Stimulated activated naive CD8-positive, alpha-beta T cell treated with anti-CD3 and anti-CD28 coated beads, Interleukin-15, amount 100 ng/mL, for 72 hours (primary cell): ENCODE measurements around the gene SNAP47.

Experiments used
- ATAC-seq: fragments of 150-1000 bp; cut with Tn5 transposase; 2 replicates; pipeline ENCODE4 v1.10.0; 2021; ENCODE audit warnings: mild to moderate bottlenecking, moderate library complexity
- DNase-seq, 2 donors: peaks; one replicate each; pipeline ENCODE4 v3.0.0; 2021 to 2022
- H3K27ac Mint-ChIP-seq, 2 donors: one replicate each; pipeline ENCODE4 v1.8.0; 2022; ENCODE audit warnings: mild to moderate bottlenecking in 2 of 2, mixed read lengths in 2 of 2, moderate library complexity in 2 of 2
- H3K27me3 Mint-ChIP-seq: one replicate; pipeline ENCODE4 v1.8.0; 2022; ENCODE audit warnings: mixed read lengths
- H3K4me1 Mint-ChIP-seq: one replicate; pipeline ENCODE4 v1.8.0; 2022; ENCODE audit warnings: mild to moderate bottlenecking, mixed read lengths
- H3K4me3 Mint-ChIP-seq, 2 donors: one replicate each; pipeline ENCODE4 v1.8.0; 2022; ENCODE audit warnings: mild to moderate bottlenecking in 2 of 2, mixed read lengths in 2 of 2, moderate library complexity in 1 of 2
- H3K9me3 Mint-ChIP-seq, 2 donors: one replicate each; pipeline ENCODE4 v1.8.0; 2022; ENCODE audit warnings: mixed read lengths in 2 of 2

SNAP47 gene

GRCh38 chr1:227729144-227729880, 5.9 kb upstream of the SNAP47 start:
- no peak for DNase-seq
- H3K9me3 Mint-ChIP-seq: peaks cover under 1 to 3% of the 10 kb centered on the region in 2 donors
- H3K27me3 Mint-ChIP-seq: peaks cover 7% of the 10 kb centered on the region
- peak overlapping the region; percentile 91 to 94 for H3K4me3 Mint-ChIP-seq
- peak overlapping the region; percentile 33 to 83 for H3K27ac Mint-ChIP-seq
- peaks cover 50% of the 10 kb centered on the region for H3K4me1 Mint-ChIP-seq
- no peak for ATAC-seq

DNA sequence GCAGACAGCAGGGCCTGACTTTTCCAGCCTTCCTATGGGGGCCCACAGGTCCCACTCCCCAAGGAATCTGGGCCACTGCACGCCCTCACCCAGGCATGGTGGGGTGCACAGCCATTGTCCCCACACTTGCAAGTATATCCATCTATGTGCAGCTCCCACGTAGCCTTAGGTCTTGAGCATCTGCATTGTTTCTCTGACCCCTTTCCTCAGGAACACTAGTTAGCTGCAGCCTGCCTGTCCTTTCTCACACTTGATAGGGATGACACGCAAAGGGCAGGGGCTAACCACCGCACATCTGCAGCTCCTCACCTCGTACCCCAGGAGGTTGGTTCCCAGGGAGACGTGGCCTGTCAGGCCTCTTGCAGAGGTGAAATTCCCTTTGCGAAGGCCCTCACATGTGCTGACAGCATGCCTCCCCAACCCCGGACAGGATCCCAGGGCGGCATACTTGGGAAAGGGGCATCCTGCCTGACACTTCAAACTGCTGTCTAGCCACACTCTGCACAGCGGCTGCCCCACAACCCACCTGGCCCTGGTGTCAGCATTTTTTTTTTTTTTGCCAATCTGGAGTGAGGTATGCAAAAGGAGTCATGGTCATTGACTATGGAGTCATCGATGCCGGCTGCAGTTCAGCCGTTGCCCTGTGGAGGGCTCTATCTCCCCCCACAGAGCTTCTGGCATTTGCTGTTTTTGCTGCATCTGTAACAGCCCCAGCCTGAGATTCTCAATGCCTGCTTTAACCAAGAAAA, 5.2 kb upstream of the SNAP47 start:
- H3K27ac Mint-ChIP-seq: no peak overlapping the region
- no peak overlapping the region for H3K4me3 Mint-ChIP-seq

DNA sequence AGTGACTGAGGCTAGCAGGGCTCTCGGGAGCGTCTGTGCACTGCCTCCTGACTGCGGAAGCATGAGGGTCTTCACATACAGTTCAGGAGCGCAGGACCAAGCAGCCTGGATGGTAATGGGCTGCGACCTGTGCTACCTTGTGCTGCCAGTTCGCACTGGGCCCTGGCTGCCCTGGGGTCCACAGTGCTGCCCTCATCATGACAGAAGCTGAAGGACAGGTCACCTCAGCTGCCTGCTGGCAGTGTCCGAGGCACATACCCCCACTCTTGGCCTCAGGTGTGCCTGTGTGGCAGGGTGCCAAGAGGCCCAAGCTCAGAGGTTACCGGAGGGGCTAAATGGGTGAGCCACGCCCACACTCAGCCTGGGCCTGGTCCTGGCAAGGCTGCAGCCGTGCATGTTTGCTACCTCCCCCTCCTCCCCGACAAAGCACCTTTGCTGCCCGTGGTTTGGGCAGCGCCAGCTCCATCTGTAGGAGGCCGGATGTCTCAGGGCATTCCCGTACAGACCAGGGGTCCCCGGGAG, 4.5 kb upstream of the SNAP47 start:
- Mint-ChIP-seq H3K4me1 (peaks cover 57% of the 10 kb centered on the region), H3K4me3 (no peak overlapping the region), H3K27ac (no peak overlapping the region), H3K9me3 (no peaks in the 10 kb centered on the region), H3K27me3 (peaks cover 7% of the 10 kb centered on the region)
- ATAC-seq (no peak), DNase-seq (no peak)

More for the DNA sequence above, 5.2 kb upstream of the SNAP47 start:
- DNase-seq (peak; percentile 32 to 51), ATAC-seq (peak; percentile 8)
- no peaks in the 10 kb centered on the region for H3K9me3 Mint-ChIP-seq
- H3K4me1 Mint-ChIP-seq: peaks cover 52% of the 10 kb centered on the region
- H3K27me3 Mint-ChIP-seq: peaks cover 7% of the 10 kb centered on the region

- DNase-seq: no peak
- Mint-ChIP-seq H3K9me3 (no peaks in the 10 kb centered on the region), H3K4me3 (no peak overlapping the region), H3K27me3 (peaks cover 7% of the 10 kb centered on the region), H3K4me1 (peaks cover 63% of the 10 kb centered on the region), H3K27ac (peak overlapping the region in 1 of 2 donors; percentile 42)
- ATAC-seq: no peak
Measured at GRCh38 chr1:227731241-227731677, 4.0 kb upstream of the SNAP47 start.

GRCh38 chr1:227731696-227732585, 3.3 kb upstream of the SNAP47 start:
- ATAC-seq (no peak), DNase-seq (no peak)
- Mint-ChIP-seq H3K27me3 (peaks cover under 1% of the 10 kb centered on the region), H3K4me3 (no peak overlapping the region), H3K27ac (no peak overlapping the region), H3K9me3 (no peaks in the 10 kb centered on the region), H3K4me1 (peaks cover 69% of the 10 kb centered on the region)

GRCh38 chr1:227732586-227733308, 2.5 kb upstream of the SNAP47 start:
- no peak for ATAC-seq
- Mint-ChIP-seq H3K4me1 (peaks cover 76% of the 10 kb centered on the region), H3K9me3 (no peaks in the 10 kb centered on the region), H3K27ac (no peak overlapping the region), H3K4me3 (peak overlapping the region; percentile 95 to 99), H3K27me3 (no peaks in the 10 kb centered on the region)
- no peak for DNase-seq

GRCh38 chr1:227733309-227733705, 1.9 kb upstream of the SNAP47 start:
- H3K27ac Mint-ChIP-seq: no peak overlapping the region
- peak overlapping the region; percentile 95 to 99 for H3K4me3 Mint-ChIP-seq

GRCh38 chr1:227733751-227734545, 1.3 kb upstream of the SNAP47 start:
- ATAC-seq: no peak
- Mint-ChIP-seq H3K4me1 (peaks cover 66% of the 10 kb centered on the region), H3K27me3 (no peaks in the 10 kb centered on the region), H3K4me3 (peak overlapping the region; percentile 95 to 99), H3K27ac (peak overlapping the region; percentile 69 to 97), H3K9me3 (no peaks in the 10 kb centered on the region)
- DNase-seq: no peak

More at GRCh38 chr1:227733309-227733705, 1.9 kb upstream of the SNAP47 start:
- Mint-ChIP-seq H3K4me1 (peaks cover 71% of the 10 kb centered on the region), H3K27me3 (no peaks in the 10 kb centered on the region), H3K9me3 (no peaks in the 10 kb centered on the region)
- no peak for ATAC-seq
- no peak for DNase-seq

DNA sequence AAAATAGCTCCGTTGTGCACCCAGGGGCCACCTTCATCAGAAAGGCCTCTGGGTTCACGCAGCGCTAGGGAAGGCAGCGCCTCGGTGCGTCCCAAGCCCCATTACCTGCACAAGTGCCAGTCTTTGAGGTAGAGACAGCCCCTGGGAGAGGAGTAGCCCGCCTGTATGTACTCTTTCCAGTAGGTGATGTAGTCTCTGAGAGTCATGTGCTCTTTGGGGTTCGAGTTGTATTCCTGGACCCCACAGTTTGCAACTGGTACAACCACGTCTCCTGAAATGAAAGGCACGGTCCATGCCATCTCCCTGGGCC, 734 bp upstream of the SNAP47 start:
- peak; percentile 1 for ATAC-seq
- DNase-seq: no peak
- H3K4me1 Mint-ChIP-seq: peaks cover 66% of the 10 kb centered on the region

DNA sequence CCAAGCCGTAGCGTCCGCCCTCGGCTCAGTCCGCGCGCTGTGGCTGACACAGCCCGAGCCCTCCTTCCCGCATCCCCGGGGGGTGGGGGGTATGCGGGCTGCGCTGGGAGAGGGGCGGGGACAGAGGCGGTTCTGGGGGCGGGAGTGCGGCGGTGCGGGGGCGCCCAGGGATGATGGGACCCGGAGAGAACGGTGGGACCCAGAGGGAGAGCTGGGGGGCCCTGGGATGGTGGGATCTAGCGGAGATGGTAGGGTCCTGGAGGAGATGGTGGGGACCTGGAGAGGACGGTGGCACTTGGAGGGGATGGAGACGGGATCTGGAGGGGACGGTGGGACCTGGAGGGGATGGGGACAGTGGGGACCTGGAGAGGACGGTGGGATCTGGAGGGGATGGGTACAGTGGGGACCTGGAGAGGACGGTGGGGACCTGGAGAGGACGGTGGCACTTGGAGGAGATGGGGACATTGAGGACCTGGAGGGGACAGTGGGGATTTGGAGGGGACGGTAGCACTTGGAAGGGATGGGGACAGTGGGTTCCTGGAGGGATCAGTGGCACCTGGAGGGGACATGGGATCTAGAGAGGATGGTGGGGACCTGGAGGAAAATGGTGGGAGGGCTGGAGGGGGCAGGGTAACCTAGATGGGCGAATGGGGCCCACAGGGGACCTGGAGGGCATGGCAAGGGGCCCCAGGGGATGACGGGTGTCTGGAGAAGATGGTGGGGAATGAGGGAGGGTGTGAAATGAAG, 477 bp downstream of the SNAP47 start:
- DNase-seq: no peak
- H3K4me1 Mint-ChIP-seq: peaks cover 68% of the 10 kb centered on the region
- no peaks in the 10 kb centered on the region for H3K9me3 Mint-ChIP-seq
- no peak for ATAC-seq
- H3K27ac Mint-ChIP-seq: peak overlapping the region; percentile 97 to 99
- no peaks in the 10 kb centered on the region for H3K27me3 Mint-ChIP-seq
- peak overlapping the region; percentile 95 to 99 for H3K4me3 Mint-ChIP-seq

More for the DNA sequence above, 734 bp upstream of the SNAP47 start:
- Mint-ChIP-seq H3K27me3 (no peaks in the 10 kb centered on the region), H3K9me3 (no peaks in the 10 kb centered on the region), H3K27ac (peak overlapping the region; percentile 69 to 97), H3K4me3 (peak overlapping the region; percentile 95 to 99)

DNA sequence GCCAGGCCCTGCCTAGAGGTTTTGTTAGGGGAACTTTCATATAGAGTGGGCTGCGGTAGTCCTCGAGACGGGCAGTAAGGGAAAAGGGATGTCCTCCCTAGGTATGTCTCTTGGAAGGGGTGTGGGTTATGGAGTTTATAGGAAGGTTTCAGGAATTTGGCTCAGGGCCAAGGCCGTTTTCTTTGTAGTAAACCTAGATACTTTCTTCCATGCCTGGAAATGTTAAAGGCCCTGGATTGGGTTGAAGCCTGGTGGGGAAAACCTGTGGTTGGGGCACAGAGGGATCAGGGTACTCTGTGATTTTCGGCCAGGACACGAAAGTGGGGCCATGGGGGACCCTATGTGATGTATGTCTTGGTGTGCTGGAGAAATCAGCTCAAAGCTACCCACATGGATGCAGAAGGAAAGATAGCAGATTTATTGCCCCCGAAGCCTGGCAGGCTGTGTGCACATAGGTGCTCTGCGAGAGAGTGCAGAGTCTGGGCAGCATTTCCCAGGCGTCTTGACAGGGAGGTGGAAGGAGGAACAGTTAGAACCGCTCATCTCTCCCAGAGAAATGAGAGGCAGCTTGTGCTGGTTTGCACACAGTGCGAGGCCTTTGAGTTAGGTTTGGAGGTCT, 1.7 kb downstream of the SNAP47 start:
- ATAC-seq (no peak), DNase-seq (no peak)
- H3K4me3 Mint-ChIP-seq: peak overlapping the region in 1 of 2 donors; percentile 59
- peaks cover 78% of the 10 kb centered on the region for H3K4me1 Mint-ChIP-seq
- no peak overlapping the region for H3K27ac Mint-ChIP-seq
- no peaks in the 10 kb centered on the region for H3K9me3 Mint-ChIP-seq
- no peaks in the 10 kb centered on the region for H3K27me3 Mint-ChIP-seq

DNA sequence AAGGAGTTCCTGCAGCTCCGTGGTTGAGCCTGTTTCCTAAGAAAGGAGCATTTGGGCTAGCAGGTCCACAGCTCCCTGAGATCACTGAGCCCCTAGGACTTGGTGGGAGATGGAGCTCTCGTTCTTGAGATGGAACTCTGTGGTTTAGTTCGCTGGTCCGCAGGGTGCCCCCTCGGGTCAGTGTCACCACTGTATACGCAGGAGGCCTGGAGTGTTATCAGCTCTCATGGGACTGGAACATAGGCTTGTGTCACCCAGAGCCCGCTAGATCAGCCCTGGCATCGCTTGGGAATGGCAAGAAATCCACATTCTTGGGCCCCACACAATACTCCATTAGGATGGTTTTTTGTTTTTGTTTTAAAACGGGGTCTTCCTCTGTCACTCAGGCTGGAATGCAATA, 3.6 kb downstream of the SNAP47 start:
- H3K27me3 Mint-ChIP-seq: no peaks in the 10 kb centered on the region

DNA sequence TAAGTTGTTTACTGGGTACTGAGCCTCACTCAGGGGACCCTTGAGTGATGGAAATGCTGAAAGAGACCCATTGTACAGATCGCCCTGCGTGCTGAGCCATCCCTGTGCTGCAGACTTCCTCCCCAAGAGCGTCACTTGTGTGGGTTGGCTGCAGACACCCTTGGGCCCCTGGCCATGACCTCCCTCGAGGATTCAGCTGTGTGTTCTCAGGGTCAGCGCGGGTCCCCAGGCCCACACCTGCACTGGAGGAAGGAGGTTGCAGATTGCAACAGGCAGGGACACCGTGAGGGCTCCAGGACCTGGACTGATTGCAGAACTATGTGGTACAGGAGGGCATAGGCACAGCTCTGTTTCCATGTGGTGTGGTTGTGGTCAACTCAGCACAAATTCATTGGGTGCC, 4.4 kb downstream of the SNAP47 start:
- DNase-seq (no peak), ATAC-seq (no peak)
- Mint-ChIP-seq H3K27me3 (no peaks in the 10 kb centered on the region), H3K4me1 (peaks cover 74% of the 10 kb centered on the region), H3K27ac (no peak overlapping the region), H3K9me3 (no peaks in the 10 kb centered on the region), H3K4me3 (no peak overlapping the region)

More for the DNA sequence above, 3.6 kb downstream of the SNAP47 start:
- Mint-ChIP-seq H3K9me3 (no peaks in the 10 kb centered on the region), H3K27ac (no peak overlapping the region), H3K4me3 (no peak overlapping the region), H3K4me1 (peaks cover 79% of the 10 kb centered on the region)
- ATAC-seq (no peak), DNase-seq (no peak)
